HepG2 (cell line): ENCODE data around the gene LMAN1L. TPM values are rescaled to one million over a fixed set of nuclear protein-coding genes. Genes with fewer than 3 reads are reported as not detected.

Experiments used
- BATF2 ChIP-seq: sonication (generic); formaldehyde crosslinking; IDR thresholded peaks from 2 replicates; pipeline ENCODE4 v1.8.0; 2022; ENCODE audit warnings: mild to moderate bottlenecking, missing genetic modification reagents, moderate library complexity
- CREM ChIP-seq, 2 experiments: sonication (generic) in 1 of 2; formaldehyde crosslinking in 1 of 2; IDR thresholded peaks; 2 replicates each; pipeline versions ENCODE4 v1.4.0 to v1.6.1; 2016 to 2020; ENCODE audit warnings: antibody characterized with exemption in 1 of 2, mild to moderate bottlenecking in 1 of 2, missing genetic modification reagents in 1 of 2
- FLYWCH1 ChIP-seq: sonication (generic); formaldehyde crosslinking; IDR thresholded peaks from 2 replicates; pipeline ENCODE4 v1.8.1; 2023; ENCODE audit warnings: mild to moderate bottlenecking, missing genetic modification reagents
- HNF4A ChIP-seq: sonication (generic); formaldehyde crosslinking; IDR thresholded peaks from 2 replicates; pipeline ENCODE4 v1.4.0; 2020; ENCODE audit warnings: missing genetic modification reagents
- IKZF1 ChIP-seq: fragments of 450-650 bp; IDR thresholded peaks from 2 replicates; pipeline ENCODE4 v1.7.1; 2016
- IRX3 ChIP-seq: sonication (generic); formaldehyde crosslinking; IDR thresholded peaks from 2 replicates; pipeline ENCODE4 v1.8.1; 2023; ENCODE audit warnings: mild to moderate bottlenecking, low read depth, missing genetic modification reagents, borderline replicate concordance
- RFX1 ChIP-seq: fragments of 450-650 bp; IDR thresholded peaks from 2 replicates; pipeline ENCODE4 v1.6.1; 2017
- SALL1 ChIP-seq: sonication (generic); formaldehyde crosslinking; IDR thresholded peaks from 2 replicates; pipeline ENCODE4 v1.8.0; 2022; ENCODE audit warnings: mild to moderate bottlenecking, missing genetic modification reagents
- SRSF9 ChIP-seq: fragments of 200-400 bp; formaldehyde crosslinking; IDR thresholded peaks from 2 replicates; pipeline ENCODE4 v1.6.1; 2018; ENCODE audit warnings: borderline replicate concordance, mild to moderate bottlenecking, low read depth, low read length; ENCODE audit not compliant: insufficient read depth, poor library complexity, severe bottlenecking
- TFE3 ChIP-seq: IDR thresholded peaks from 2 replicates; pipeline ENCODE4 v1.6.1; 2016
- ZNF280B ChIP-seq: sonication (generic); formaldehyde crosslinking; IDR thresholded peaks from 2 replicates; pipeline ENCODE4 v1.5.0; 2020; ENCODE audit warnings: missing genetic modification reagents, mild to moderate bottlenecking, borderline replicate concordance
- ZNF292 ChIP-seq: sonication (generic); formaldehyde crosslinking; IDR thresholded peaks from 2 replicates; pipeline ENCODE4 v1.8.1; 2022; ENCODE audit warnings: mild to moderate bottlenecking, low read depth, missing genetic modification reagents, borderline replicate concordance
- ZNF318 ChIP-seq: sonication (generic); formaldehyde crosslinking; IDR thresholded peaks from 2 replicates; pipeline ENCODE4 v1.4.0; 2020; ENCODE audit warnings: mild to moderate bottlenecking, missing genetic modification reagents
- ZNF619 ChIP-seq: sonication (generic); formaldehyde crosslinking; IDR thresholded peaks from 2 replicates; pipeline ENCODE4 v1.4.0; 2020; ENCODE audit warnings: mild to moderate bottlenecking, missing genetic modification reagents
- polyA plus RNA-seq, 8 experiments: library from polyadenylated mRNA; depleted of rRNA in 3 of 8; stranded (reverse) in 7 of 8; unstranded in 1 of 8; fragments of >200 nt; fragmentation: Illumina TruSeq in 4 of 8; extraction: Trizol in 4 of 8; gene quantifications; 2 replicates each; pipeline versions ENCODE4 v1.2.1 to v1.2.3, GENCODE V29; 2011 to 2016; ENCODE audit warnings: low read depth in 4 of 8, missing spikeins in 1 of 8, mixed read lengths in 1 of 8; ENCODE audit not compliant: insufficient read depth in 1 of 8
- total RNA-seq, 5 experiments: library from RNA; depleted of rRNA; stranded (reverse); fragments of >200 nt; fragmentation: Illumina TruSeq; extraction: Trizol; gene quantifications; 2 replicates each; pipeline ENCODE4 v1.2.3, GENCODE V29; 2016; ENCODE audit warnings: low read depth in 1 of 5

Gene LMAN1L
- total and polyA plus RNA-seq, 2 of the 13 experiments (the other 11 are each of a cell fraction or from before 2014, with no cell fraction given), result not detected

GRCh38 chr15:74776821-74777768, 35.5 kb upstream of the LMAN1L start (continued):
- TF ChIP-seq FLYWCH1 (CRISPR knock-in tag), result no peak
- no peak for TF ChIP-seq SRSF9
- no peak for TF ChIP-seq ZNF280B (CRISPR knock-in tag)
- TF ChIP-seq ZNF619 (CRISPR knock-in tag), result no peak
- peak; percentile 70 for TF ChIP-seq HNF4A (CRISPR knock-in tag)
- no peak for TF ChIP-seq ZNF318 (CRISPR knock-in tag)
- TF ChIP-seq CREM (IDR thresholded peaks at IDR 0.05), result no peak
- TF ChIP-seq CREM (CRISPR knock-in tag; IDR thresholded peaks at IDR 0.05), result no peak
- no peak for TF ChIP-seq IRX3 (CRISPR knock-in tag)
- no peak for TF ChIP-seq ZNF292 (CRISPR knock-in tag)
- peak; percentile 68; the same call in 1 of the 2 replicates for TF ChIP-seq SALL1 (CRISPR knock-in tag)
- TF ChIP-seq TFE3 (CRISPR knock-in tag), result no peak
- no peak for TF ChIP-seq RFX1
- TF ChIP-seq BATF2 (CRISPR knock-in tag), result no peak
- TF ChIP-seq IKZF1, result no peak
